GM12865 (cell line): ENCODE results near the gene CDH24.
A peak's percentile ranks its signal among the peaks of the same experiment; 100 is the strongest.

Source experiments
- DNase-seq: peaks from one replicate; pipeline ENCODE4 v3.0.0; 2010; ENCODE audit warnings: low read depth
- H3K4me3 ChIP-seq: 2 replicates; pipeline ENCODE4 v1.5.1; 2011; ENCODE audit warnings: mild to moderate bottlenecking, low read depth, low read length, control low read depth
- CTCF ChIP-seq: IDR thresholded peaks from 2 replicates; pipeline ENCODE4 v1.5.1; 2011; ENCODE audit warnings: low read length, control low read depth, low read depth, inconsistent platforms; ENCODE audit not compliant: insufficient read depth; ENCODE audit errors: missing control alignments

CDH24 gene

DNA sequence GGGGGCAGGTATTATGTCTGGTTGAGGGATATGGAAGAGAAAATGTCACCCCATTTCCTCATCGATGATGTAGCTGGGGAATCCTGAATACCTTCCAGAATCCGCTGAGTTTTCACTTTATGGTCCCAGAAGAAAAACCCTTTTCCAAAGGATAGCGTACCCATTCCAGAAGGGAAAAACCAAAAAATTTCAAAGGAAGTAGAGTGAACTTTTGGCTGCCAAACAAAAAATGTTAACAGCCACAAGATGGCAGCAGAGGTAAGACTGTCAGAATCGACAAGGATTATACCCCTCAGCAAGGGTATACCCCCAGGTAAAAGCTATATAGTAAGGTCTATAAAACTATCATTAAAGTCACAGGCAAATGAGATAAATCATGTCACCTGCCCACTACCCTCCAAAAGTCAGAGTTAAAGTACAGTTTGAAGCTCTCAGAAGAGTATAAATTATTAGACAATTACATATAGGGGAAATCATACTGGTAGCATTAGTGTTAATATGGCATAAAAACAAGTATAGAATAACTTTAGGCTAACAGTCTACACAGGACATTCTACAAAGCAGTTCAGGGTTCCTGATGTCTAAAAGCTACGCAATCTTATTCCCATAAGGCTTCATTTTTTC is 19.6 kb upstream of the CDH24 start:
- peak; percentile 51 for TF ChIP-seq CTCF
- no peak overlapping the region for H3K4me3 ChIP-seq
- DNase-seq, result no peak

DNA sequence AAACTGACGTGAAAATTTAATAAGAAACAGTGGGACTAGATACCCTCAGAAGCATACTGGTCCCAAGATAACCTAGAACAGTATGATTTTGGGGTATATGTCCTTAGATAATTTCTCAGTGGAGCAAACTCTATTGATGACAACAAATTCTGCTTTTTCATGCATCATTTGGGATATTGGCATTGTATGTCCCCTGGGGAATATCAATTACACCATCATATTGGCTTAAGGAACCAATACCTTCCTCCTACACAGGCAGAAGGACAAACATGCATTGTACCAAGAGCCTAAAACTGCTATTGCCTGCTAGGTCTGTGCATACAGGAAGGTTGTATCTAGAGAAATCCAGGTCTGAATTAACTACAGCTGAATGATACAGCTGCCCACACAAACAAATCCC is 17.6 kb upstream of the CDH24 start:
- no peak for DNase-seq
- no peak for TF ChIP-seq CTCF
- no peak overlapping the region for H3K4me3 ChIP-seq

GRCh38 chr14:23071921-23072539 is 14.7 kb upstream of the CDH24 start:
- DNase-seq, result no peak
- TF ChIP-seq CTCF, result no peak
- peak overlapping the region; percentile 87 for H3K4me3 ChIP-seq

GRCh38 chr14:23071244-23071920 is 14.1 kb upstream of the CDH24 start:
- DNase-seq, result peak; percentile 89
- TF ChIP-seq CTCF, result no peak
- peak overlapping the region; percentile 87 for H3K4me3 ChIP-seq

GRCh38 chr14:23070262-23071129 is 13.2 kb upstream of the CDH24 start:
- H3K4me3 ChIP-seq, result peak overlapping the region; percentile 87
- TF ChIP-seq CTCF, result no peak
- DNase-seq, result no peak

- H3K4me3 ChIP-seq, result no peak overlapping the region
- no peak for TF ChIP-seq CTCF
- DNase-seq, result no peak
Observed at GRCh38 chr14:23069413-23069806, 12.1 kb upstream of the CDH24 start.
